ENCODE measurements around the gene PI3.

Gene PI3

DNA sequence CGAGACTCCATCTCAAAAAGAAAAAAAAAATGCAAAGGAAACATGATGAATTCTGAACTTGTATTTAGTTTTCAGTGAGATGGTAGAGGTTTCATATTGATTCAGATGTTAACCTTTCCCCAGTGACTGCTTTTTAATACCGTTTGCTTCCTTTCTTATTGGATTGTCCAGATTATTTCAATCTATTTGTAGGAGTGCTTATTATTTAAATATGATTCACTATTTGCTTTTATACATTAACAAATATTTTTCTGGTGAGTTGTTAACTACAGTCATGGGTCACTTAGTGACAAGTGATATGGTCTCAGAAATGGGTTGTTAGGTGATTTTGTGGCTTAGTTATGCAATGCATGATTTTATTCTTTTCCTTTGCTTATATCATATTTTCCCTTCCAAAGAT lies 8.4 kb downstream of the PI3 start:
- intact Hi-C loops (cut with DNase I) = no loop called here
- DNase-seq = no peak

DNA sequence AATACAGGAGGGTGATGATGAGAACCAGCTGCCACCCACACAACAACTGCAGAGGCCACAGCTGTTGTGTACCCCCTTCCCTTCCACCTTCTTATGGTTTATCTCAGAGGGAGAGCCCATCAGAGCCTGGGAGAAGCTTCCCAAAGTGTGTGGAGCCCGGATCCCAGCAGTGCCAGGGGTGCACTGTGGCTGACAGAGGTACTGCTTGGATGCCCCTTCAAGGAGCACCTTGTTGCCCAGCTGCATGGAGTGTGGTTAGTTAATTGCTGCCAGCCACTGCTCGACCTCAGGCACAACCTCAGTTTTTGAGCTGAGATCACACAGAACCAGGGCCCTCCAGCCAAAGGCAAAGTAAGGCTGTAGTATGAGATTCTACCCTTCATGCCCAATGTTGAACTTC lies 13.0 kb downstream of the PI3 start:
- intact Hi-C loops (cut with DNase I) = no loop called here
- DNase-seq = no peak

DNA sequence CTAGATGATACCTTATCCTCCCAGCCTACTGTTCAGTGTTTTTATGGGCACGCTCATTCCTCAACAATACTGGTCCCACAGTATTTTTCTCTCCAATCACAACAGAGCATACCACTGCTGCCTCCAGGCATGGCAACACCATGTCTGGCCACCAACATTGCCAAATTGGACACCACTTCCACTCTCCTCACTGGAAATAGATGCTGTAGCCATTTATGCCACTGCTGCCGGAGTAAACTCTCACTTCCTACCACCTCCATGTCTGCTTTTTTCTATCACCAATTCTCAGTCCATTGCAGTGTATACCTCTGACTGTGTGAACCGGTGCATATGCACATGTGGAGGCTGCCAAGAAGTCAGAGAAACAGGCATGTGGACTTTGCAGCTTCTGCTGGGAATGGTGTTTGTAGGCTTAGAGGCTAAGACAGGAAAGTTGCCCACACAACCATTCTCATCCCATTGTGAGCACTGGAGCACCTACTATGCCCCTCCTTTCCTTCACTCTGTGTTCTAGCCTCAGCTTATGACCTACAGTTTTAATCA lies 14.4 kb downstream of the PI3 start:
- intact Hi-C loops (cut with DNase I) = no loop called here
- peak in 2 of 10 donors; percentile 53 to 69 for DNase-seq

DNA sequence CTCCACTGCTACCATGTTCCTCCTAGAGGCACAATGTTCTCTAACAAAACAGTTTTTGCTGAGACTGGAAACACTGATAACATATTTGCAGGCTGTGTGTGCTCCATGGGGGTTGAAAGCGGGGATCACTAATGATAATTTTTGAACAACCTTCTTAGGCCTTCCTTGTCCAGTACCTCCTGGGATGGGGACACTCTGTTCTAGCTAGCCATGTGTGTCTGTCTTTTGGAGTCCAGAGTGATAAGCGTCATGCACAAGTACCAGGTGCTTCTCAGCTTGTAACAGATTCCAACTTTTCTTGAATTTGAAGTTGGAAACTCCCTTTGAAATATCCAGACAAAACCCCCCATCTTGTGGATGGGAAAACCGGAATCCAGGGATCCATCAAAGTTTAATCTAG lies 15.2 kb downstream of the PI3 start:
- intact Hi-C loops (cut with DNase I) = no loop called here
- no peak for DNase-seq

DNA sequence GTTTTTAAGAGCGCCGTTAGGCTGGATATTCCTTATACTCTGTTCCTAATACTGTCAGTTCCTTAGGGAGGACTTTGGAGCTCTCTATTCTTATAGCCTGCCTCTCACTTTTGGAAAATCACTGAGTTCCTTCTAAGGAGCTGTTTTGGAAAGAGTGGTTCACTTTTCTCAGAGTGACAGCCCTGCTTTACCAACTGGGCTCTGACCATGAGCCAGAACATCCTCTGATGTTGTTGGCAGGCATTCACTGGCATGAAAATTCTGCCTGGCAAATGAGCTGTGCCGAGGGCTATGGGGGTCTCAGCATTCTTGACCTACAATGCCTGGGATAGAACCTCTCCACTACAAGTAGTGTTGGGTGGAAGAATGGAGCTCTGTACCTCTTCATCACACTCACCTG lies 17.2 kb downstream of the PI3 start:
- intact Hi-C loops (cut with DNase I) = no loop called here
- DNase-seq = peak in 4 of 10 donors; percentile 14 to 77 (median 40)

DNA sequence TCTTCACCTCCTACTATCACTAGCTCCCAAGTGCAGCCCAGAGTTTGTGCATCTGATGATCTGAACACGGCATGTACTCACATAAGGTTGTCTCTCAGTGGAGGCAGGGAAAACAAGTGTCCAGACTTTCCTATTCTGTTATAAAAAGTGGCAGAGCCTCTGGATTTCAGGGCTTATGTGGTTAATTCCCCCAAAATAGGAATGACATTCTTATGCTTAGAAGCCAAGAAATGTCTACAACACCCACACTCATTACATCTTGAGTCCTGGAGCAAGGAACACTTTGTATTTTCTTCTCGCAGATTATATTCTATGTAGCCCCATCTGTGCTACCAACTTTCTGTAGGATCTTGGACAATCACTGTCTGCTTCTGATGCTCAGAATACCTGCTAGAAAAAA lies 18.6 kb downstream of the PI3 start:
- DNase-seq = peak in 2 of 10 donors; percentile 8 to 14
- intact Hi-C loops (cut with DNase I) = no loop called here

DNA sequence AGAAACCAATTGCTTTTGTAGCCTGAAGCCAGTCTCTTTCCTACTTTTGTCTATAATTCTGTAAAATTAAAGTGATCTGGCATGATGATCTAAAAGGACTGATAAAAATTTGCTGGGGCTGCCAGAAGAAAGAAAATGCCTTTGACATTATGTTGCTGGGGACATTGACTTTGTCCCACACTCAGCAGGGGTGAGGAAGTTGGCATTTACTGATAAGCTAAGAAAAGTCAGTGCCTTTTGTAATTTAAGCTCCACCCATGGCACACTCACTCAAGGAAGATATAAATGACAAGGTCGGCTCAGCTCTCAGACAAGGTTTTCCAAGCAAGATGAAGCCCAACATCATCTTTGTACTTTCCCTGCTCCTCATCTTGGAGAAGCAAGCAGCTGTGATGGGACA lies 32.0 kb downstream of the PI3 start, which contains the start of gene SEMG1:
Gene SEMG1 (plus strand): TSS at position 309 of the 400 bp plus-strand sequence. CDS start 21 bp downstream, at position 330.
- intact Hi-C loops (cut with DNase I) = no loop called here
- no peak for DNase-seq

DNA sequence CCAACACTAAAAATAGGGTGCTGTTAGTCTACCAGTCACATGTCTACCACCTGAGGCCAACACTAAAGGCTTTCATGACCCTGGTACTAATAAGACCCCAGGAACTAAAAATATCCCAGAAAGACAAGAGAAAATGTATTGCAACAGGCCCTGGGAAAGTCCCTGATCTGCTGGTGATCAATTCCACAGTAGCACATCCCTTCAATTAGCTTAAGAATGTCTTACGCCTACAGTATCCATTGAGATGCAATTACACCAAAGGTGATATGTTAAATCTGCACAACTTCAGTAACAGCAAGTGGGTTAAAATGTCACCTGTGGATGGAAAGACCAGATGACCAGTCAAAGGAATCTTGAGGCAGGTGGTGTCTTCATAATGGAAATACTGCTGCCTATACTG lies 35.2 kb downstream of the PI3 start:
- no peak for DNase-seq
- intact Hi-C loops (cut with DNase I) = no loop called here

DNA sequence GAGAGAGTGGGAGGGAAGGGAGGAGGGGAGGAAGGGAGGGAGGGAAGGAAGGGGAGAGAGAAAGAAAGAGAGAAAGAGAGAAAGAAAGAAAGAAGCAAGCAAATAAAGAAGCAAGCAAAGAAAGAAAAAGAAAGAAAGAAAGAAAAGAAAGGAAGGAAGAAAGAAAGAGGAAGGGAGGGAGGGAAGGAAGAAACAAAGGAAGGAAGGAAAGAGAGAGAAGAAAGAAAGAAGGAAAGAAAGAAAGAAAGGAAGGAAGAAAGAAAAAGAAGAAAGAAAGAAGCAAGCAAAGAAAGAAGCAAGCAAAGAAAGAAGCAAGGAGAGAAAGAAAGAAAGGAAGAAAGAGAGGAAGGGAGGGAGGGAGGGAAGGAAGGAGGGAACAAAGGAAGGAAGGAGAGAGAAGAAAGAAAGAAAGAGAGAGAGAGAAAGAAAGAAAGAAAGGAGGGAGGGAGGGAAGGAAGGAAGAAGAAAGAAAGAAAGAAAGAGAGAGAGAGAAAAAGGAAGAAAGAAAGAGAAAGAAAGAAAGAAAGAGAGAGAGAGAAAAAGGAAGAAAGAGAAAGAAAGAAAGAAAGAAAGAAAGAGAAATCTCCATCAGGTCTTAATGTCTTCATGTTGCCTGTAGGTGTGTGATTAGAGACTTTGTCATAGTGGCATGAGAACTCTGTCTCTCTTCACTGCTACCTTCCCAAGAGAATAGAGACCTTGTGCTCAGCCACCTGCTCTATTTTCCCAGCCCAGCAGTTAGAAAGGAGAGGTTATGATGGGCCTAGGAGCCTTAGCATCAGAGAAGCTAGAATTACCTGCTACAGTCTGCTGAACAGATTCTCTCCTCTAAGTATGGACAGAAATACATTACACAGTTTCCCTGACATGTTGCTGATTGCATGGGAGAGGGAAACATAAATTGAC lies 37.1 kb downstream of the PI3 start:
- intact Hi-C loops (cut with DNase I) = no loop called here

DNA sequence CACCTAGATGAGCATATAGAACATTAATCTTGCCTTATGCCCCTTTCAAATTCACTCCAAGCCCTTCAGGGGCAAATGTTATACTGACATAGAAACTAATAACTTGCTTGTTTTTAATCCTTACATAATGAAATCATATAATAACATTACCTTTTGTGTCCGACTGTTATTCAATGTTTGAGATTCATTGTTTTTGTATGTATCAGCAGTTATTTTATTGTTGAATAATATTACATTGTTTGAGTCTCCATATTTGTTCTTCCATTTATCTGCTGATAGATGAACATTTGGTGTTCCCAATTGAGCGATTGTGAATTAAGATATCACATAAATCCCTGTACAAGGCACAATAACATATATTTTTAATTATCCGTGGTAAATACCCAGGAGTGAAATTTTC lies 38.1 kb downstream of the PI3 start:
- no peak for DNase-seq
- intact Hi-C loops (cut with DNase I) = no loop called here

More for the DNA sequence above, 37.1 kb downstream of the PI3 start:
- no peak for DNase-seq

DNA sequence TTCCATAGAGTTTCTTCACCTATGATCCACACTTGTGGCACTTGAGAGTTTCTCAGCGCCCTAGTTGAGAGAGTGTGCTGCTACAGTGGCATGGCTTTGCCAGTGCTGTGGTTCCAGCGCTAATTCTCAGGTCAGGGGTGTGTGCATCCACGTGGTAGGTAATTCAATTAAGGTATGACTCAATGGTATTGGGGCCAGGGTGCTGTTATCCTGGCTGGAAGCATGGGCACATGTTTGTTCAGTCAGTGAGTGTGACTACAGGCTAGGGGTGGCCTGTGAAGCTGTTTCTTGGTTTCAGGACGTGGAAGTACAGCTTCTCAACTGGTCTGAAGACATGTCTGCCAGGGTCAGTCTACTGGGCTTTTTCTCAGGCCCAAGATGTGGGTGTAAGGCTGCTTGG lies 43.4 kb downstream of the PI3 start:
- intact Hi-C loops (cut with DNase I) = no loop called here

DNA sequence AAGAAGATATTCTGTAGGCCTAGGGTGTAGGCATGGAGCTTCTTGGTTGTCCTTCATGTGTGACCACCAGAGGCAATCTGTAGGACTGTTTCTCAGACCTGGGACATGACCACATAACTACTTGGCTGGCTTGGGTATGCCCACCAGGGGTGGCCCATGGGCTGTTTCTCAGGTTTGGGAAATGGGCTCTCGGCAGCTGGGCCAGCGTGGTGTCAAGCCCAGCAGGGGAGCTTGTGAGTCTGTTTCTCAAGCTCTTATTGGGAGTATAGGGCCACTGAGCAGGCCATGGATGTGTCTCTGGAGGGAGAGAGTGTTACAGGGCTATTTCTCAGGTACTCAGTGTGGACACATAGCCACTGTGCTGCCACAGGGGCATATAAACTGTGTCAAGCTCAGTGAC lies 43.9 kb downstream of the PI3 start:
- no peak for DNase-seq
- intact Hi-C loops (cut with DNase I) = no loop called here

More for the DNA sequence above, 43.4 kb downstream of the PI3 start:
- no peak for DNase-seq

DNA sequence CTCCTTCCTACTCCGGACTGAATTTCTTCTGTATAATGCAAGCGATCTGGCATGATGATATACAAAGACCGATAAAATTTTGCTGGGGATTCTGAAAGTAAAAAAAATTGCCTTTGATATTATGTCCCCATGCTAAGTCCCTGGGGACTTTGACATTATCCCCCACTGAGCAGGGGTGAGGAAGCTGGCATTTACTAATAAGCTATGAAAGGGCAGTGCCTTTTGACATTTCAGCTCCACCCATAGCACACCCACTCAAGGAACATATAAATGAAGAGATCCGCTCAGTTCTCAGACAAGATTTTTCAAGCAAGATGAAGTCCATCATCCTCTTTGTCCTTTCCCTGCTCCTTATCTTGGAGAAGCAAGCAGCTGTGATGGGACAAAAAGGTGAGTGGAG lies 46.4 kb downstream of the PI3 start, which contains the start of gene SEMG2:
Gene SEMG2 (plus strand): TSS at position 298 of the 400 bp plus-strand sequence. CDS start 17 bp downstream, at position 315.
- intact Hi-C loops (cut with DNase I) = no loop called here

DNA sequence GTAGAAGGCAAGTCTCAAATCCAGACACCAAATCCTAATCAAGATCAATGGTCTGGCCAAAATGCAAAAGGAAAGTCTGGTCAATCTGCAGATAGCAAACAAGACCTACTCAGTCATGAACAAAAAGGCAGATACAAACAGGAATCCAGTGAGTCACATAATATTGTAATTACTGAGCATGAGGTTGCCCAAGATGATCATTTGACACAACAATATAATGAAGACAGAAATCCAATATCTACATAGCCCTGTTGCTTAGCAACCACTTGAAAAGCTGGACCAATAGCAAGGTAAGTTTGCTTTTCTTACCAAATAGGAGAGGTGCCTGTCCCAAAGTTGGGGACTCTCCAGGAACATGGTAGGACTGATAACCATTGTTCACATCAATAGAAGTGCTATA lies 48.4 kb downstream of the PI3 start:
- intact Hi-C loops (cut with DNase I) = no loop called here
- no peak for DNase-seq

More for the DNA sequence above, 46.4 kb downstream of the PI3 start, which contains the start of gene SEMG2:
- no peak for DNase-seq

All from posterior cingulate gyrus (tissue), 11 donors.